MCF 10A (cell line): ENCODE results near the gene EHBP1. TPM values are rescaled to one million over a fixed set of nuclear protein-coding genes. Genes with fewer than 3 reads are reported as not detected.

Experiments
- BruUV-seq: library from RNA; stranded (reverse); fragments of 400-500 nt; replicated peaks from 2 replicates; lab custom pipeline; 2021; lab: Mats Ljungman, UMichigan
- CTCF ChIA-PET: fragments of 300-600 bp; sonication (Branson Sonifier 250); formaldehyde crosslinking; extraction: SDS; loops from one replicate; lab custom pipeline; 2021; ENCODE audit warnings: antibody characterized with exemption, inconsistent platforms; lab: Yijun Ruan, JAX
- POLR2A ChIA-PET: fragments of 300-600, 350-650 bp; sonication (Branson Sonifier 250); formaldehyde crosslinking; extraction: SDS; loops from one replicate; lab custom pipeline; 2020; ENCODE audit warnings: antibody characterized with exemption, inconsistent platforms; lab: Yijun Ruan, JAX
- DNase-seq: peaks from one replicate; pipeline ENCODE4 v3.0.0-alpha.2; 2018; ENCODE audit not compliant: unreplicated experiment
- H3K27ac Mint-ChIP-seq: one replicate; pipeline ENCODE4 v1.8.0; 2022; ENCODE audit warnings: mild to moderate bottlenecking, low read depth, mixed read lengths; ENCODE audit not compliant: unreplicated experiment
- H3K27me3 Mint-ChIP-seq: one replicate; pipeline ENCODE4 v1.8.0; 2022; ENCODE audit warnings: mixed read lengths; ENCODE audit not compliant: insufficient read depth, unreplicated experiment
- H3K36me3 Mint-ChIP-seq: one replicate; pipeline ENCODE4 v1.8.0; 2022; ENCODE audit warnings: mild to moderate bottlenecking, moderate library complexity, mixed read lengths; ENCODE audit not compliant: insufficient read depth, unreplicated experiment
- H3K4me1 Mint-ChIP-seq: one replicate; pipeline ENCODE4 v1.8.0; 2022; ENCODE audit warnings: mixed read lengths; ENCODE audit not compliant: insufficient read depth, unreplicated experiment
- H3K4me3 Mint-ChIP-seq: one replicate; pipeline ENCODE4 v1.8.0; 2022; ENCODE audit warnings: mild to moderate bottlenecking, moderate library complexity, mixed read lengths; ENCODE audit not compliant: unreplicated experiment
- H3K9me3 Mint-ChIP-seq: one replicate; pipeline ENCODE4 v1.8.0; 2022; ENCODE audit warnings: mixed read lengths; ENCODE audit not compliant: unreplicated experiment
- intact Hi-C: fragments of 100-400 bp; cut with micrococcal nuclease; formaldehyde crosslinking; loops from 2 replicates; pipeline ENCODE4 v1.14.1; 2022
- total RNA-seq: library from RNA; stranded (reverse); gene quantifications from 2 replicates; pipeline ENCODE4 v1.2.3, GENCODE V29; 2022
- TF ChIP-seq, protein P1 (sequence below): fragments of 200-600 bp; IDR thresholded peaks from one replicate; pipeline ENCODE4 v1.8.0; 2022; ENCODE audit warnings: antibody characterized with exemption, mild to moderate bottlenecking; ENCODE audit not compliant: unreplicated experiment

The EHBP1 gene
- total RNA-seq, 1 experiment from 2014 or later: 81.2 TPM

DNA sequence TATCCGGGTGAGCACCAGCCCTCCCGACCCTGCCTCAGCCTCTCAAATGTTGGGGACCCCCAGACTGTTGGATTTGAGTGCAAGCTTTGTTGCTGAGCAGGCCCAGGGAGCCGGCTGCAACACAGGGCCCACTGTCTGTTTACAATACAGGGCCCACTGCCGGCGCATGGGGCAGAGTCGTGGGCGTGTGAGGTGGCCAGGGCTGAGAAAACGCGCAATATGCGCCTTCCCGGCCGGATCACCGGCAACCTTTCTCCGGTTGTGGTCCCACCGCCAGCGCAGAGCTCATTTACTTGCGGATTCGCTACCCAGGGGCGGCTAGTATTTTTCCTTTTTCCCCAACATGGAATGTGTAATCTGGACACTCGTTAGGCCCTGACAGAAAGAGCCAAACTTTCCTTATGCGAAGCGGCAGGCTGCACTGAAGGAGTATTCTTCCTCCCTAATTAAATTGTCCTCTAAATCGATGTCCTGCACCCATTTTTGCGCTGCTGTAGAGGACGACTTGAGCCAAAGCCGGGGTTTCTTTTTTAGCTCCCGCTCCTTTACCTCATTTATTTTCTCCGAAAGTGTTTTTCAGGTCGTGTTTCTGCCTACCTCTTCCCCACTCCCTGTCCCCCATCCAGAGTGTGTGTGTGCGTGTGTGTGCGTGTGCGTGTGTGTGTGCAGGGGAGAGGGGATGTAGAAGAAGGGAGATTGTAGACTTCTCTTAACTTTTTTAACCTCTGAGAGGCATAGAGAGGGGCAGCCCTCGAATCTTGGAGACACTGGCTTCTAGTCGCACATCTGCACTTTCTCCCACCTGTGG lies 347.8 kb downstream of the EHBP1 start:
- intact Hi-C loops: no loop called here
- no peaks in the 10 kb centered on the region for H3K4me1 Mint-ChIP-seq
- TF ChIP-seq, protein P1, sequence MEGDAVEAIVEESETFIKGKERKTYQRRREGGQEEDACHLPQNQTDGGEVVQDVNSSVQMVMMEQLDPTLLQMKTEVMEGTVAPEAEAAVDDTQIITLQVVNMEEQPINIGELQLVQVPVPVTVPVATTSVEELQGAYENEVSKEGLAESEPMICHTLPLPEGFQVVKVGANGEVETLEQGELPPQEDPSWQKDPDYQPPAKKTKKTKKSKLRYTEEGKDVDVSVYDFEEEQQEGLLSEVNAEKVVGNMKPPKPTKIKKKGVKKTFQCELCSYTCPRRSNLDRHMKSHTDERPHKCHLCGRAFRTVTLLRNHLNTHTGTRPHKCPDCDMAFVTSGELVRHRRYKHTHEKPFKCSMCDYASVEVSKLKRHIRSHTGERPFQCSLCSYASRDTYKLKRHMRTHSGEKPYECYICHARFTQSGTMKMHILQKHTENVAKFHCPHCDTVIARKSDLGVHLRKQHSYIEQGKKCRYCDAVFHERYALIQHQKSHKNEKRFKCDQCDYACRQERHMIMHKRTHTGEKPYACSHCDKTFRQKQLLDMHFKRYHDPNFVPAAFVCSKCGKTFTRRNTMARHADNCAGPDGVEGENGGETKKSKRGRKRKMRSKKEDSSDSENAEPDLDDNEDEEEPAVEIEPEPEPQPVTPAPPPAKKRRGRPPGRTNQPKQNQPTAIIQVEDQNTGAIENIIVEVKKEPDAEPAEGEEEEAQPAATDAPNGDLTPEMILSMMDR: no peak
- no peak overlapping the region for H3K4me3 Mint-ChIP-seq
- no peaks in the 10 kb centered on the region for H3K9me3 Mint-ChIP-seq
- peaks cover 9% of the 10 kb centered on the region for H3K36me3 Mint-ChIP-seq
- ChIA-PET POLR2A (interaction anchor here (0.6 kb wide), 1 partner anchor 64 kb away, joined by 3 read pairs; no protein-coding TSS in a partner anchor), CTCF (no interaction called here)
- BruUV-seq: no TSS peak
- no peaks in the 10 kb centered on the region for H3K27me3 Mint-ChIP-seq
- no peak for DNase-seq
- H3K27ac Mint-ChIP-seq: no peak overlapping the region

DNA sequence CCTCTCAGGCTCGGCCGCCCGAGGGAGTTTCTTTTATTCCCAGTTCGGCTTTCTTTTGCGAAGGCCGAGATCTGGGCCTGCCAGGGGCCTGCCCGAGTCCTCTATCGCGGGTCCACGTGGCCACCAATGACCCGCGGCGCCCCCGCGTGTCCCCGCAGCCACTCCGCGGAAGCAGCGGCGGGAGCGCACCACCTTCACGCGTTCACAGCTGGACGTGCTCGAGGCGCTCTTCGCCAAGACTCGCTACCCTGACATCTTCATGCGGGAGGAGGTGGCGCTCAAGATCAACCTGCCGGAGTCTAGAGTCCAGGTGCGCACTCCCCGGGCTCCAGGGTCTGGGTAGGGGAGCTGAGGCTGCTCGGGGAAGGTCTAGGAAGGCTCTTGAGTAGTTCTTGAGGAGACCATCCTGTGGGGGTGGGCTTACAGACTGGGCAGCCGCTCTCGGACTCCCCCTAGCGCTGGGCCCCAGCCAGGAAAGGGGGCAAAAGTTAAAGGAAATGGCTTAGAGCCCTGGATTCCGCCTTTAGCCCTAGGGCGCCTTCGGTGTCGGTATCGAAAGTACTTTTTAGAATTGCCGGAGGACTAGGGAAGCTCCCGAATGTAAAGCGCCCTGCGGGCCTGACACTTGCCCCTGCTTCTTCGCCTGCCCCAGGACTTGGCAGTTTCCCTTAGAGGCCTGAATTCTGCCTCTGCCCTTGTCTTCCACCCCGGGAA lies 348.5 kb downstream of the EHBP1 start:
- ChIA-PET CTCF (no interaction called here), POLR2A (no interaction called here)
- no peak for DNase-seq
- no TSS peak for BruUV-seq
- Mint-ChIP-seq H3K36me3 (peaks cover 9% of the 10 kb centered on the region), H3K9me3 (no peaks in the 10 kb centered on the region), H3K4me1 (no peaks in the 10 kb centered on the region), H3K27ac (no peak overlapping the region), H3K27me3 (no peaks in the 10 kb centered on the region), H3K4me3 (no peak overlapping the region)
- TF ChIP-seq, protein P1: no peak
- intact Hi-C loops: no loop called here

GRCh38 chr2:63054841-63055225 lies 349.3 kb downstream of the EHBP1 start:
- no TSS peak for BruUV-seq
- CTCF ChIA-PET: interaction anchor here (0.6 kb wide), 1 partner anchor 151 kb away, joined by 3 read pairs; no protein-coding TSS in a partner anchor
- TF ChIP-seq, protein P1: no peak
- DNase-seq: no peak
- no peaks in the 10 kb centered on the region for H3K27me3 Mint-ChIP-seq
- no peaks in the 10 kb centered on the region for H3K4me1 Mint-ChIP-seq
- no peaks in the 10 kb centered on the region for H3K9me3 Mint-ChIP-seq
- intact Hi-C loops: no loop called here
- POLR2A ChIA-PET: no interaction called here
- H3K36me3 Mint-ChIP-seq: peaks cover 9% of the 10 kb centered on the region
- no peak overlapping the region for H3K4me3 Mint-ChIP-seq
- H3K27ac Mint-ChIP-seq: no peak overlapping the region
